GM21390 (cell line): ENCODE data around the gene C5orf24.
"Not testable (repeated sequence)": the region's sequence is repeated elsewhere in the genome, so short reads cannot be mapped to it uniquely, and the experiment has no call there.

Source experiments
- ATAC-seq: cut with Tn5 transposase; IDR thresholded peaks from one replicate; pipeline ENCODE4 v1.9.1; 2021; ENCODE audit not compliant: unreplicated experiment

Gene C5orf24

DNA sequence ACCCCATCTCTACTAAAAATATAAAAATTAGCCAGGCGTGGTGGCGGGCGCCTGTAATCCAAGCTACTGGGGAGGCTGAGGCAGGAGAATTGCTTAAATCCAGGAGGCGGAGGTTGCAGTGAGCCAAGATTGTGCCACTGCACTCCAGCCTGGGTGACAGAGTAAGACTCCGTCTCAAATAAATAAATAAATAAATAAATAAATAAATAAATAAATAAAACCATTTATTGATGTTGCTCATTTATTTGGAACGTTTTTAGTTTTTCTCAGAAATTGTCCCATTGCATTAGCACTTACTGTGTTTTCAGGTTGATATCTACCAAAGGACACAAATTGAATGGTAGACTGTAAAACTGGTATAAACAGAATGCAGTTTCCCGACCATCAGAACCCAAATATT lies 10.7 kb downstream of the C5orf24 start:
- ATAC-seq: not testable (repeated sequence)

DNA sequence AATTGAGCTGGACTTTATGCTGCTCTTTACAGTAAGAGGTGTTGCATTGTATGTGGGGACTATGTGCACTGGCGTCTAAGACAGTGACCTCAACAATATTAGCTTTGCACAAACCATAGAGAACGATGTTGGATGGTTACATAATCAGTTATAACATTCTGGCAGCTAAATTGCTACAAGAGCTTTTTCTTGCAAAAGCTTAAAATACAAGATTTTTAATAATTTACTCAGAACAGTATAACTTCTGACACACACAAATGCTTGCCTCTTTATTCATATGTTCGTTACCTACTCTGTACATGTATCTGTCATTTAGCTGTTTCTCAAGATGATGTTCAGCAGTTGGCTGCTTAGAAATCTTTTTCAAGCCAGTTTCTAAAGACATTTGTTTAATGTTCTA lies 11.6 kb downstream of the C5orf24 start:
- ATAC-seq: no peak

DNA sequence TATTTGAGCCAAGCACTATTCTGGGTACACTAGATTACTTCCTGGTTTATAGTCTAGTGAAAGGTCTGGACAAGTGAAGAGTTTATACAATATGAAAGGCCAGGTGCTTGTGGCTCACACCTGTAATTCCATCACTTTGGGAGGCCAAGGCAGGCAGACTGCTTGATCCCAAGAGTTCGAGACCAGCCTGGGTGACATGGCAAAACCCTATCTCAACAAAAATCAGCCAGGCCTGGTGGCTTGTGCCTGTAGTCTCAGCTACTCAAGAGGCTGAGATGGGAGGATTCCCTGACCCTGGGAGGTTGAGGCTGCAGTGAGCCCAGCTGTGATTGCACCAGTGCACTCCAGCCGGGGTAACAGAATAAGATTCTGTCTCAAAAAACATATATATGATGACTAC lies 18.9 kb downstream of the C5orf24 start:
- no peak for ATAC-seq

DNA sequence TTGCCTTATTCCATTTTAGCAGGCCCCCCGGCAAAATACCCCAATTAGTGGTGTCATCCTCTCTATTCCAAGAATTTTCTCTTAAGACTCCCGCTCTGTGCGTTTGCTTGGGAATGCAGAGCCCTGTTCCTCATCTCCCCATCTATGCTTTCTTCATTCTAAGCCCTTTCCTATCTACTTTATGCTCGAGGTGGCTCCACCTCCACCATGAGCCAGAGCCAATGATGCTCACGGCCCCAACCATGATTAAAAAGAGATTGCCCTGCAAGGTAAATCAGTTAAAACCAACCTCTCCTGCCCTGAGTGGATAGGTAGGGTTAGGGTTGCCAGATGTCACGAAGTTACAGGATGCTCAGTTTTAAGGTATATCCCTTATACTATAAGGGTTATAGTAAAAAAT lies 27.7 kb downstream of the C5orf24 start:
- no peak for ATAC-seq

DNA sequence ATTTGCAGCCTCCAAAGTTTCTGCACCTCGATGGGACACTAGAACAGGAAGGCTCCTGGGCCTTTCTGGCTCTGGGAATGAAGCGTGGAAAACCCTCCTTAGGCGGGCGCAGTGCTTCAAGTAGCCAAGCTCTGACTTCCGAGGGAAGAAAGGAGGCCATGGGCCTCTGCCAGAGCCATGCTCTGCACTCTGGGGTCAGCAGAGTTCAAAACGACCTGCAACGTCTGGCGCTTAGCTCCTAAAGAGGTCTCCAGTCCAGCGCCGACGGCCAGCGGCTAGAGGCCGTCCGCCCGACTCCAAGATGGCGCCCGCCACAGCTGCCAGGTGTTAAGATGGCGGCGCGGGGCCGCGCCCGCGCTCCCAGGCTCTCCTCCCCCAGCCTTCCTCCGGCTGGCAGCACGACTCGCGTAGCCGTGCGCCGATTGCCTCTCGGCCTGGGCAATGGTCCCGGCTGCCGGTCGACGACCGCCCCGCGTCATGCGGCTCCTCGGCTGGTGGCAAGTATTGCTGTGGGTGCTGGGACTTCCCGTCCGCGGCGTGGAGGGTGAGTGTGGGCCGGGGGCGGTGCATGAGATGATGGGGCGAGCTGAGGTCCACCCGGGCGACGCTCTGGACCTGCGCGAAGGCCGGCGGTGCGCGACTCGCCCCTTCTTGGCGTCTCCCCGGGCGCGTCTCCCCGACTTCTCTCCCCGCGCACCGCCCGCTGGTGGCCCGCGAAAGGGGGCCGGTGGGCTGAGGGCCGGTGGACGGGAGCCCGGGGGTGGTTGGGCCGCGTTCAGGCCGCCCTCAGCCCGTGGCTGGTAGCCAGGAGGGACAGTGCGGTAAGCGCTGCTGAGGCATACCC lies 28.4 kb downstream of the C5orf24 start, which contains the start of gene TXNDC15:
Gene TXNDC15 (plus strand): TSS at position 385 of the 844 bp plus-strand sequence. CDS start 57 bp downstream, at position 442.
- peak; percentile 77 for ATAC-seq

DNA sequence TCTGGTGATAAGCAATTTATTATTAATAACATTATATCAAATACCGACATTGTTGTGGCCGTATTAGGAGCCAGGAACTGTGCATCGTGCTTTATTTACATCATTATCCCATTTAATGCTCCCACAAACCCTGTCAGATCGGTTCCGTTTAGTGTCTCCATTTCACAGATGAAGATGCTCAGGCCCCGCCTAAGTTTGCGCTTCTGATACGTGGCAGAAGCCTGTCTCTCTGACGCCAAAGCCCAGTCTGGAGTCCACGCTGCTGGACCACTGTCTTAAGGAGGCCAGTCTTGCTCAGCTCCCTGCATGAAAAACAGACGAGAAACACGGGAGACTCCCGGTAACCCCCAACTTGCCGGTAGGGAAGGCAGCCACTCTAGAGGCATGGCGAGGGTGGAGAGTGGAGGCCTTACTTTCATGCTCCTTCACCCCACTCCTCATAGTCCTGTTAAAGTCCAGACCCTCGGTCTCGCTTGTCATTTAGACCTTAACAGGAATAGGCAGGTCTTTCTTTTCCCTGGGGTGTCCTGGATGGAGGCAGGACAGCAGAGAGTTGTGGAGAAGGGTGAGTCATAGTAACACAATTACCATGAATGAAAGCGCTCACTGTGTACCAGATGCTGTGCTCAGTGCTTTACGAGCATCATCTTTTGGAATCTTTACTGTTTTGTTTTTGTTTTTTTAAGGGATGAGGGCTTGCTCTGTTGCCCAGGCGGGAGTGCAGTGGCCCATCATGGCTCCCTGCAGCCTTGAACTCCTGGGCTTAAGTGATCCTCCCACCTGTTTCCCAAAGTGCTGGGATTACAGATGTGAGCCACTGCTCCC lies 29.3 kb downstream of the C5orf24 start:
- ATAC-seq: no peak

DNA sequence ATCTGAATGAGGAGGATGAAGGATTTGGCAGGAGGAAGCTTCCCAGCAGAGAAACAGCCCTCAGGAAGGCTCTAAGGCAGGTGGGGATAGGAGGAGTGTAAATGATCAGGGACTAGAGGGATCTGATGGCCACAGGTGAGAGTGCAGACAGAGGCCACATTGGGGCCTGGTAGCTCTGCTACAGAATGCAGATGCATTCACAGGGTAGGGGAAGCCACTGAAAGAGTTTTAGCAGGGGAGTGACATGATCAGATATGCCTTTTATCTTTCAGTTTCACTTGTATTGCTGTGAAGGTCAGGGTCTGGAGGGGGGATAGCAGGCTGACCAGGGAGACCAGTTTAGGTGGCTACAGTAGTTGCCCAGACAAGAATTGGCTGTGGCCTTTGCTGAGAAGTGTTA lies 31.4 kb downstream of the C5orf24 start:
- no peak for ATAC-seq

DNA sequence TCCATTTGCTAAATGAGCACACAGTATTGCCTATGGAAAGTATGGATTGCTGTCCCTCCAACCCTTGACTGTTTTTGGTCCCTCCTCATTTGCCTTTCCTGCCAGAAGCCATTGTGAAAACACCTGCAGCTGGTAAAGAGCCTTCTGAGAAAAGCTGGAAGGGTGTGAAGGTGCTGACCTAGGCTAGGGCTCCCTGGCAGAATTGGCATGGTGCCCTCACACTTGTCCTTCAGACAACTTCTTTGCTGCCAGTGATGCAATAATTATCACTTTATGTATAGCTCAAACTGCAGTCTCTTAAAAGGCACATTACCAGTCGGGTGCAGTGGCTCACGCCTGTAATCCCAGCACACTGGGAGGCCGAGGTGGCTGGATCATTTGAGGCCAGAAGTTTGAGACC lies 32.6 kb downstream of the C5orf24 start:
- no peak for ATAC-seq

DNA sequence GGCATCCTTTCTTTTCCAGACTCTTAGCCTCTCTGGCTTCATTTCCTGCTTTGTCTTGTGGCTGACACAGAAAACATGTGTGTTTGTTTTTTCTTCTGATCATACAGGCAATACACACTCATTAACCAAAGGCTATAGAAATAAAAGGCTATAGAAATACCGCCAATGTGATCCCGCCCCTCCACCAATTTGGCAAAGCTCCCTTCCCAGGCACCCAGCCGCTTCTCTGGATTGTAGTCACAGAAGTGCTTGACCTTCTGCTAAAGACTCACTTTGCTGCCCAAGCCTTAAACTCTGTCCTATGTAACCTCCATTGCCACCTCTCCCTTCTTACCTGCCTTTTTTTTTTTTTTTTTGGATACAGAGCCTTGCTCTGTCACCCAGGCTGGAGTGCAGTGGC lies 33.7 kb downstream of the C5orf24 start:
- no peak for ATAC-seq

DNA sequence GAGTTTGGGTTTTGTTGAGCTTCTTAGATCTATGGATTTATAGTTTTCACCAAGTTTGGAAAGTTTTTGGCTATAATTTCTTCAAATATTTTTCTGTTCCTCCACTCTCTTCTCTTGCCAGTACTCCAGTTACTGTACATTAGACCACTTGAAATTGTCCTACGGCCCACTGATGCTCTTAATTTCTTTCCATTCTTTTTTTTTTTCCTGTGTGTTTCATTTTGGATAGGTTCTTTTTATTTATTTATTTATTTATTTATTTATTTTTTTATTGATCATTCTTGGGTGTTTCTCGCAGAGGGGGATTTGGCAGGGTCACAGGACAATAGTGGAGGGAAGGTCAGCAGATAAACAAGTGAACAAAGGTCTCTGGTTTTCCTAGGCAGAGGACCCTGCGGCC lies 35.2 kb downstream of the C5orf24 start:
- ATAC-seq: not testable (repeated sequence)

DNA sequence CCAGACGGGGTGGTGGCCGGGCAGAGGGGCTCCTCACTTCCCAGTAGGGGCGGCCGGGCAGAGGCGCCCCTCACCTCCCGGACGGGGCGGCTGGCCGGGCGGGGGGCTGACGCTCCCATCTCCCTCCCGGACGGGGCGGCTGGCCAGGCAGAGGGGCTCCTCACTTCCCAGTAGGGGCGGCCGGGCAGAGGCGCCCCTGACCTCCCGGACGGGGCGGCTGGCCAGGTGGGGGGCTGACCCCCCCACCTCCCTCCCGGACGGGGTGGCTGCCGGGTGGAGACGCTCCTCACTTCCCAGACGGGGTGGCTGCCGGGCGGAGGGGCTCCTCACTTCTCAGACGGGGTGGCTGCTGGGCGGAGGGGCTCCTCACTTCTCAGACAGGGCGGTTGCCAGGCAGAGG lies 35.9 kb downstream of the C5orf24 start:
- not testable (repeated sequence) for ATAC-seq

DNA sequence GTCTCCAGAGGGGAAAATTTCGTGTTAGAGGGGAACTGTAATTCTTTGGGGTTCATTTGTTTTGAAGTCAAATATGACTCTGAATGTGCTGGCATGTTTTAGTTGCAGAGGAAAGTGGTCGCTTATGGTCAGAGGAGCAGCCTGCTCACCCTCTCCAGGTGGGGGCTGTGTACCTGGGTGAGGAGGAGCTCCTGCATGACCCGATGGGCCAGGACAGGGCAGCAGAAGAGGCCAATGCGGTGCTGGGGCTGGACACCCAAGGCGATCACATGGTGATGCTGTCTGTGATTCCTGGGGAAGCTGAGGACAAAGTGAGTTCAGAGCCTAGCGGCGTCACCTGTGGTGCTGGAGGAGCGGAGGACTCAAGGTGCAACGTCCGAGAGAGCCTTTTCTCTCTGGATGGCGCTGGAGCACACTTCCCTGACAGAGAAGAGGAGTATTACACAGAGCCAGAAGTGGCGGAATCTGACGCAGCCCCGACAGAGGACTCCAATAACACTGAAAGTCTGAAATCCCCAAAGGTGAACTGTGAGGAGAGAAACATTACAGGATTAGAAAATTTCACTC lies 41.9 kb downstream of the C5orf24 start:
- no peak for ATAC-seq

DNA sequence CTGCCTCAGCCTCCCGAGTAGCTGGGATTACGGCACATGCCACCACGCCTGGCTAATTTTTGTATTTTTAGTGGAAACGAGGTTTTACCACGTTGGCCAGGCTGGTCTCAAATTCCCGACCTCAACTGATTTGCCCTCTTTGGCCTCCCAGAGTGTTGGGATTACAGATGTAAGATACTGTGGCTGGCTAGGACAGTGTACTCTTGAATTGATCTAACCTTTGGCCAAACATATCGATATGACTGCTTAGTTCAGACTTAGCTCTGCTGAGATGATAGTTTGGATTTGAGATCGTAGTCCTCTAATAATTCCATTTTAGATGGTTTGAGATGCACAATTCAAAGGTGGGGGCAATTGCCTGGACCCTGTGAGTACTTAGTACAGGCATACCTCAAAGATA lies 43.6 kb downstream of the C5orf24 start:
- no peak for ATAC-seq

DNA sequence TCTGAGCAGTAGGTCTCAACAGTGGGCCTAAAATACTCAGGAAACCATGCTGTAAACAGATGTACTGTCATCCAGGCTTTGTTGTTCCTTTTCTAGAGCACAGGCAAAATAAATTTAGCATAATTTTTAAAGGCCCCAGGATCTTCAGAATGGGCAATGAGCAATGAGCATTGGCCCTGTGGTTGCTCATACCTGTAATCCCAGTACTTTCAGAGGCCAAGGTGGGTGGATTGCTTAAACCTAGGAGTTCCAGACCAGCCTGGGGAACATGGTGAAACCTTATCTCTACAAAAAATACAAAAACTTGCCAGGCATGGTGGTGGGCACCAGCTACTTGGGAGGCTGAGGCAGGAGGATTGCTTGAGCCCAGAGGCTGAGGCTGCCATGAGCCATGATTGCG lies 45.7 kb downstream of the C5orf24 start:
- no peak for ATAC-seq

DNA sequence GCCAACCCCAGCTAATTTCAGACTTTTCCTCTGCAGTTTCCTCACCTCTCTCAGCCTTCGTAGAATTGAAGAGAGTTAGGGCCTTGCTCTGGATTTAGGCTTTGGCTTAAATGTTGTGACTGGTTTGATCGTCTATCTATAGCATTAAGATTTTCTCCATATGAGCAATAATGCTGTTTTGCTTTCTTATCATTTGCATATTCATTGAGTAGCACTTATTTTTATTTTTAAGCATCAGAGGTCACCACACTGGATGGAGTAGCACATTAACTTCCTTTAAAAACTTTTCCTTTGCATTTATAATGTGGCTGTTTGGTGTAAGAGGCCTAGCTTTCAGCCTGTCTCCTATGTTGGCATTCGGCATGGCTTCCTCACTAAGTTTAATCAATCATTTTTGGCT lies 46.5 kb downstream of the C5orf24 start:
- no peak for ATAC-seq

DNA sequence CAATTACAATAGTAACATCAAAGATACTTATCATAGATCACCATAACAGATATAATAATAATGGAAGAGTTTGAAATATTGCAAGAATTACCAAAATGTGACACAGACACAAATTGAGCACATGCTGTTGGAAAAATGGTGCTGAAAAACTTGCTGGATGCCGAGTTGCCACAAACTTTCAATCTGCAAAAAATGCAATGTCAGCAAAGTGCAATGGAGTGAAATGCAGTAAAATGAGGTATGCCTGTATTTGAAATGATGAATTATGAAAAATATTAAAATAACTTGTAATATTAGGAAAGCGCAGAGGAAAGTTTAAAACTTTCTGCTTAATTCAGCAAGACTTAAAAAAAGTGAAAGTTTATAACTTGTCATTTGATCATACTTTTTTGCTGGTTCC lies 47.2 kb downstream of the C5orf24 start:
- no peak for ATAC-seq

DNA sequence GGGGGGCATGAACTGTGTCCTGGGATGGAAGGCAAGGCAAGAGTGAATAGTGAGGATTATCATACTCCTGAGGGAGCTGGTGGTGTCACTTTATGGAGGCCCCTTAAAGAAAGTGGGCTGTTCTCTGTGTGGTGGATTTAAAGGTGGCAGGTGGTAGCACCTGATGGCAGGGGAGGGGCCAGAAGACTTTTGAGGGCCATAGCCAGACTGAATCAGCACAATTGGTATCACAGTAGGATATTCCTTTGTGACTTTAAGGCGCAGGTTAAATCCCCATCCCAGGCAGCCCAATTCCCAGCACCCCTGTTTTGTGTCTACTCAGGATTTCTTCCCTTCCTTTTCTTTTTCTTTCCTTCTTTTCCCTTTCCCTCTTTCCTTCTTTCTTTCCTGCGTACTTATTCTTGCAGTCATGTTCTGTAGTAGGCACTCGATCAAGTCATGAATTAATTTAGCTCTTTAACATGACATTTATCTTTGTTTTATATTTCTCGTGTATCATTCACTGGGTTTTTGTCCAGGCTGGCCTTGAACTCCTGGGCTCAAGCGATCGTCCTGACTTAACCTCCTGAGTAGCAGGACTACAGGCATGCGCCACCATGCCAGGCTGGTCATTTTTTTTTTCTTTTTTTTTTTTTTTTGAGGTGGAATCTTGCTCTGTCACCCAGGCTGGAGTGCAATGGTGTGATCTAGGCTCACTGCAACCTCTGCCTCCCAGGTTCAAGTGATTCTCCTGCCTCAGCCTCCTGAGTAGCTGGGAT lies 48.2 kb downstream of the C5orf24 start:
- ATAC-seq: no peak

DNA sequence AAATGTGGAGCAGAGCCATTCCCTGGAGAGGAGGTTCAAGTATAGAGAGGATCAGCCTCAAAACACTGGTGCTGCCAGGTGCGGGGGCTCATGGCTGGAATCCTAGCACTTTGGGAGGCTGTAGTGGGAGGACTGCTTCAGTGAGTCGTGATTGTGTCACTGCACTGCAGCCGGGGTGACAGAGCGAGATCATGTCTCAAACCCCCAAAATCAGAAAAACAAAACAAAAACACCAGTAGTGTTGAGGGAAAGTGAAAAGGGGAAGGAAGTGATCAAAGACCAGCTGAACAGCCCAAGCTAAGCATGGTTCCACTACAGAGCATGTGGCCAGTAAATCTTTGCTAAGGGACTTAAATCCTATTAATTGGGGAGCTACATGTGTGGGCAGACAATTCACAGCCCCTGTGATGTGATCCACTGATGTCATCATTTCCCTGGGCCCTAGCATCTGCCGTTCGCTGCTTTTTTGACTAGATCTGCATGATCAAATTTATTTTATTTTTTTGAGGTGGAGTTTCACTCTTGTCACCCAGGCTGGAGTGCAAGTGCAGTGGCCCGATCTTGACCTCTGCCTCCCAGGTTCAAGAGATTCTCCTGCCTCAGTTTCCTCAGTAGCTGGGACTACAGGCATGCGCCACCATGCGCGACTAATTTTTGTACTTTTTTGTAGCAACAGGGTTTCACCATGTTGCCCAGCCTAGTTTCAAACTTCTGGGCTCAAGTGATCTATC lies 56.5 kb downstream of the C5orf24 start:
- peak; percentile 33 for ATAC-seq

DNA sequence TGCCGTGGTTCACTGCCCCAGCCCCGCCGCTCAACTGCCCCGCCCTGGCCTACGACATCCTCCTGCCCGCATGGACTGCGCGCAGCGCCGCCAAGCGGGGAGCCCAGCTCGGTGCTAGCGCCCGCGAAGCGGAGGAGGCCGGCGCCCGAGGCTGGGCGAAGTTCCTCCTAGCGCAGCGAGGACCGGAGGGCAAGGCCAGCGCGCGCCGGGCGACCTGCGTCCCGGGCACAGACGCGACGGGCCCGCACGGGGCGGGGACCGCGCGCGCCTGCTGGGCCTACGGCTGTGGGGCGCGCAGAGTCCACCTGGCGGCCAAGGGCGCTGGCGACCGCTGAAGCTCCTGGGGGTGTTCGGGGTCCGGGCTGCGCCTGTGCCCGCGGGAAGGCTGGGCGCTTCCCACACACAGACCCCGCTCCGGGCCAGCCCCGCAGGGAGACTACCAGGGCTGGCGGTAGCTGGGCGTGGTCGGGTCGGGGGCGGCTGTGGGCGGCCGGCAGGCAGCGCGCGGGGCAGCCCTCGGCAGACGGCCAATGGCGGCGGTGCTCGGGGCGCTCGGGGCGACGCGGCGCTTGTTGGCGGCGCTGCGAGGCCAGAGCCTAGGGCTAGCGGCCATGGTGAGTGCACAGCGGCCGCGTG lies 59.0 kb downstream of the C5orf24 start, which contains the start of gene PCBD2:
Gene PCBD2 (plus strand): TSS at position 522 of the 636 bp plus-strand sequence. CDS start 9 bp downstream, at position 531.
- ATAC-seq: peak; percentile 75
